Rectal smooth muscle tissue (tissue), 1 donor: ENCODE data around the gene FCGR3A.
"Not testable (repeated sequence)": the region's sequence is repeated elsewhere in the genome, so short reads cannot be mapped to it uniquely, and the experiment has no call there.

Experiments
- H3K27ac ChIP-seq: one replicate; pipeline ENCODE4 v1.7.0; 2013; ENCODE audit warnings: low read depth, low read length, inconsistent platforms
- H3K27me3 ChIP-seq: one replicate; pipeline ENCODE4 v1.7.0; 2013; ENCODE audit warnings: low read length; ENCODE audit not compliant: control insufficient read depth, insufficient read depth
- H3K36me3 ChIP-seq: one replicate; pipeline ENCODE4 v1.7.0; 2013; ENCODE audit warnings: low read length; ENCODE audit not compliant: control insufficient read depth, insufficient read depth
- H3K4me1 ChIP-seq: one replicate; pipeline ENCODE4 v1.7.0; 2013; ENCODE audit warnings: low read length; ENCODE audit not compliant: control insufficient read depth, insufficient read depth
- H3K4me3 ChIP-seq: one replicate; pipeline ENCODE4 v1.7.0; 2013; ENCODE audit warnings: low read length
- H3K9ac ChIP-seq: one replicate; pipeline ENCODE4 v1.7.0; 2013; ENCODE audit warnings: low read length

The FCGR3A gene

DNA sequence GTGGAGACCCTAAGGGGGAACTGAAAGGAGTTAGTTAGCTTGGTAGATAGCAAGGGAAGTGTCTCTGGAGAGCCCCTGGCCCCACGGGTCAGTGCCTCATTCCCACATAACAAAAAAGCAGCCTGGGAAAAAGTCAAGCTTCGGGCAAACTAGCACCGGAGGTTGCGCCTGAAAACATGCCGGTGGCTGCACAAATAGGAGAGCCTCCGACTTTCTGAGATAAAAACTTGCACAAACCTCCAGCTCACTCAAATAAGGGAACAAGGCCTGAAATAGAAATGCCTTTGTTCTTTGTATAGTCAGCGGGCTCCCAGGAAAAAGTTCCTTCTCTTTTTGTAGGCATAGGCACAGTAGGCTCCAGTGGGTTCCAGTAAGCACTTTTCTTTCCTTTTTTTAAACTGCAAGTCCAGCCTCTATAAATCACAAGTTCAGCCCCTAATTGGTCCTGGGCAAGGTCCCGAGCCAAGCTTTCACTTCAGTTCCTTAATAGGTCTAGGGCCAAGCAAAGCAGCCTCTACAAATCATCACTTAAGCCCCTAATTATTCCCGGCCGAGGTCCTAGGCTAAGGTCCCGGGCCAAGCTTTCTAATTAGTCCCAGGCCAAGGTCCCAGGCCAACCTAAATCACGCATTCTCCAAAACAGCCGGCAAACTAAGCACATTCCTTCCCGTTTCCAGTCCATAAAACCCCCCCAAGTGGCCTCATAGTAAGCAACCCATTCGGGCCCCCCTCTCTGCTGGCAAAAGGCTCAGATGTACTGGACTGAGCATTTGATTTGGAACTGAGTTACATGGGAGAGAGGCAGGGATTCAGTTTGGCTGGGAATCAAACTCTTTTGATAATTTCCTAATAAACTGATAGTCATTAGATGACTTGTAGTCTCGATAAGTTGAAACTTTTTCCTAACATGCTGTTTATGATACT, 16.7 kb downstream of the FCGR3A start:
- H3K27ac ChIP-seq, H3K27me3 ChIP-seq, H3K4me1 ChIP-seq, H3K4me3 ChIP-seq, H3K36me3 ChIP-seq, H3K9ac ChIP-seq: not testable (repeated sequence)

DNA sequence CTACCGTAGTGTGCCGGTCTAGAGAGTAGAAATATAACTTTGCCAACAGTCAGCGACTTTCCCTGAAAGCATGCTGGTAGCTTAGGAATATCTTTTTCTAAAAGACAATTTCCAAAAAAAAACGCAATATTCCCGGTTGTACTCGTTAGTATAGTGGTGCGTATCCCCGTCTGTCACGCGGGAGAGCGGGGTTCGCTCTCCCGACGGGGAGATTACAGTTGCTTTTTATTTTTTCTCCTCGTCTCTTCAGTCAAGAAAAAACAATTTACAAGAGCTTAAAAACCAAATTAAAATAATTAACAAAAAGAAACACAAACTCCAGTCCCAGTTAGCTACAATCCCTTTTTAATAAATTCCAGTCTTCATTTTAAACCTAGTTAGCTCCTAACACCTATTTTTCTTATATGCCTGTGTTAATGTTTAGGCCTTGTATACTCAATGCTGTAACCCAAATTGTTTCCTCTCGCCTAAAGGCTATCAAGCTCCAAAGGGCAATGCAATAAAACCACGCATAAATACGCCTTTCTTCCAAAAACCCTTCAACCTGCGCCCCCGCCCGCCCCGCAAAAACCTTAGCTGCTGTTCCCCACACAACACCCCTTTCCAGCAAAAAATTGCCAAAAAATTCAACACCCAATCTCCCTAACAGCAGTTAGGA, 17.5 kb downstream of the FCGR3A start:
- Histone ChIP-seq H3K27ac (no peak overlapping the region), H3K9ac (no peak overlapping the region), H3K4me3 (no peak overlapping the region), H3K4me1 (no peaks in the 10 kb centered on the region), H3K36me3 (no peaks in the 10 kb centered on the region), H3K27me3 (no peaks in the 10 kb centered on the region)

GRCh38 chr1:161530671-161531641, 18.7 kb downstream of the FCGR3A start:
- Histone ChIP-seq H3K27ac (peak overlapping the region; percentile 76), H3K9ac (peak overlapping the region; percentile 80), H3K4me3 (peak overlapping the region; percentile 77)
- not testable (repeated sequence) for H3K36me3 ChIP-seq, H3K27me3 ChIP-seq, H3K4me1 ChIP-seq

GRCh38 chr1:161530158-161530557, 19.5 kb downstream of the FCGR3A start:
- not testable (repeated sequence) for H3K4me1 ChIP-seq, H3K36me3 ChIP-seq, H3K27me3 ChIP-seq, H3K9ac ChIP-seq
- peak overlapping the region; percentile 76 for H3K27ac ChIP-seq
- H3K4me3 ChIP-seq, result peak overlapping the region; percentile 77

GRCh38 chr1:161529463-161530104, 20.0 kb downstream of the FCGR3A start:
- H3K4me3 ChIP-seq, result peak overlapping the region; percentile 77
- H3K36me3 ChIP-seq, H3K27ac ChIP-seq, H3K9ac ChIP-seq, H3K27me3 ChIP-seq, H3K4me1 ChIP-seq: not testable (repeated sequence)

GRCh38 chr1:161528550-161528949, 21.1 kb downstream of the FCGR3A start:
- H3K4me1 ChIP-seq, H3K27me3 ChIP-seq, H3K27ac ChIP-seq, H3K4me3 ChIP-seq, H3K9ac ChIP-seq, H3K36me3 ChIP-seq: not testable (repeated sequence)

DNA sequence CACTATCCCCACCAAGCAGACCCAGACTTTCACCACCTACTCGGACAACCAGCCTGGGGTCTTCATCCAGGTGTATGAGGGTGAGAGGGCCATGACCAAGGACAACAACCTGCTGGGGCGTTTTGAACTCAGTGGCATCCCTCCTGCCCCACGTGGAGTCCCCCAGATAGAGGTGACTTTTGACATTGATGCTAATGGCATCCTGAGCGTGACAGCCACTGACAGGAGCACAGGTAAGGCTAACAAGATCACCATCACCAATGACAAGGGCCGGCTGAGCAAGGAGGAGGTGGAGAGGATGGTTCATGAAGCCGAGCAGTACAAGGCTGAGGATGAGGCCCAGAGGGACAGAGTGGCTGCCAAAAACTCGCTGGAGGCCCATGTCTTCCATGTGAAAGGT, 23.7 kb downstream of the FCGR3A start:
- H3K9ac ChIP-seq, H3K27me3 ChIP-seq, H3K4me1 ChIP-seq, H3K27ac ChIP-seq, H3K36me3 ChIP-seq, H3K4me3 ChIP-seq: not testable (repeated sequence)

DNA sequence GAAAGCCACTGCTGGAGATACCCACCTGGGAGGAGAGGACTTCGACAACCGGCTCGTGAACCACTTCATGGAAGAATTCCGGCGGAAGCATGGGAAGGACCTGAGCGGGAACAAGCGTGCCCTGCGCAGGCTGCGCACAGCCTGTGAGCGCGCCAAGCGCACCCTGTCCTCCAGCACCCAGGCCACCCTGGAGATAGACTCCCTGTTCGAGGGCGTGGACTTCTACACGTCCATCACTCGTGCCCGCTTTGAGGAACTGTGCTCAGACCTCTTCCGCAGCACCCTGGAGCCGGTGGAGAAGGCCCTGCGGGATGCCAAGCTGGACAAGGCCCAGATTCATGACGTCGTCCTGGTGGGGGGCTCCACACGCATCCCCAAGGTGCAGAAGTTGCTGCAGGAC, 24.3 kb downstream of the FCGR3A start:
- H3K27me3 ChIP-seq, H3K27ac ChIP-seq, H3K36me3 ChIP-seq, H3K9ac ChIP-seq, H3K4me1 ChIP-seq: not testable (repeated sequence)
- peak overlapping the region; percentile 58 for H3K4me3 ChIP-seq

DNA sequence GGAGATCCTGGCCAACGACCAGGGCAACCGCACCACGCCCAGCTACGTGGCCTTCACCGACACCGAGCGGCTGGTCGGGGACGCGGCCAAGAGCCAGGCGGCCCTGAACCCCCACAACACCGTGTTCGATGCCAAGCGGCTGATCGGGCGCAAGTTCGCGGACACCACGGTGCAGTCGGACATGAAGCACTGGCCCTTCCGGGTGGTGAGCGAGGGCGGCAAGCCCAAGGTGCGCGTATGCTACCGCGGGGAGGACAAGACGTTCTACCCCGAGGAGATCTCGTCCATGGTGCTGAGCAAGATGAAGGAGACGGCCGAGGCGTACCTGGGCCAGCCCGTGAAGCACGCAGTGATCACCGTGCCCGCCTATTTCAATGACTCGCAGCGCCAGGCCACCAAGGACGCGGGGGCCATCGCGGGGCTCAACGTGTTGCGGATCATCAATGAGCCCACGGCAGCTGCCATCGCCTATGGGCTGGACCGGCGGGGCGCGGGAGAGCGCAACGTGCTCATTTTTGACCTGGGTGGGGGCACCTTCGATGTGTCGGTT, 24.8 kb downstream of the FCGR3A start:
- not testable (repeated sequence) for H3K36me3 ChIP-seq, H3K9ac ChIP-seq, H3K27ac ChIP-seq, H3K4me1 ChIP-seq, H3K27me3 ChIP-seq
- peak overlapping the region; percentile 58 for H3K4me3 ChIP-seq

- not testable (repeated sequence) for H3K27me3 ChIP-seq, H3K4me1 ChIP-seq, H3K36me3 ChIP-seq, H3K9ac ChIP-seq
- Histone ChIP-seq H3K27ac (peak within 1 kb of the TSS; percentile 51), H3K4me3 (peak within 1 kb of the TSS; percentile 76)
Observed at GRCh38 chr1:161523817-161524741, 25.5 kb downstream of the FCGR3A start, which contains the start of gene HSPA6. Gene HSPA6 (plus strand): TSS chr1:161524540. CDS start chr1:161524659, 119 bp downstream.
